Measurements from ENCODE around the gene GPR63. TPM values are rescaled to one million over a fixed set of nuclear protein-coding genes. Genes with fewer than 3 reads are reported as not detected.

Gene GPR63
- total RNA-seq (2014; rRNA removed; shearing (Covaris generic)) = 0.24 and 0.29 TPM in 2 replicates

DNA sequence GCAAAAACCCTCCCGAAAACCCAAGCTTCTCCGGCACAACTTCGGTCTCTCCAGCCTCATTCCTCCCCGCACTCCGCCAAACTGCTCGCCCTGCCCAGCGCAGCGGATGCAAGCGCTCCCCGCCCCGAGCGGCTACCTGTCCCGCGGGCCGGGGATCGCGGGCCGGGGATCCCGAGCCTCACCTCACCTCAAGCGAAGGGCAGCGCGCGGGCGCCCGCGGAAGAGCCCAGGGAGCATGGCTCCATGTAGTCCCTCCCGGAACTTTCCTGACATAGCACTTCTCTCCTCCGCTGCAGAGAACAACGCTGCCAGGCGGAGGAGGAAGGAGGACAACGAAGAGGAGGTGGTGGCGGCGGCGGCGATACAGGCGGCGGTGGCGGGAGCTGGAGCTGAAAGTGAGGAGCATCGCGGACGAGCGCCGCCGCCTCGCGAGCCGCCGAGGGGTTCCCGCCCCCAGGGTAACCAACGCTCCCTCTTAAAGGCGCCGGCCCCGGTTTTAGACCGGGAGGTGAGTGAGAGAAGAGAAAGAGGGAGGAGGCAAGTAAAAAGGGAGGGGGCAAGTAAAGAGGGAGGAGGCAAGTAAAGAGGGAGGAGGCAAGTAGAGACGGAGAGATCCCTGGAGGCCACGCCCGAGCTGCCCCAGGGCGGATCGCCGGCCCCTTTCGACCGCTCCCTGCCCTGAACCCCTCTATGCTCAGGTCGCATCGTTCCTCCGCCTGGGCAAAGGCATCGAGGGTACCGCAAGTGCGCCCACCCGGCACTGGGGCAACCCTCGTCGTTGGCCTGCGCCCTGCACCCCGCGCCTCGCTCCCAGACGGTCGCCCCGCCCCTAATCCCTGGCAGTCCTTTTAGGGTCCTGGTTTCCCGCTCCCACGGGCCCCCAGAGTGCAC, at the start of gene GPR63:
Gene GPR63, minus strand, starts transcription at position 397 of the 891 bp plus-strand sequence. CDS start 37,746 bp downstream, outside the sequence.
- peak; percentile 76 for DNase-seq (ENCODE audit: low read depth)

- no peak for DNase-seq (ENCODE audit: low read depth)
These were observed 49.2 kb upstream of the GPR63 start for GRCh38 chr6:96886519-96886918.

- DNase-seq (ENCODE audit: low read depth) = peak; percentile 2
These were observed 47.9 kb upstream of the GPR63 start for GRCh38 chr6:96885187-96885631.

DNA sequence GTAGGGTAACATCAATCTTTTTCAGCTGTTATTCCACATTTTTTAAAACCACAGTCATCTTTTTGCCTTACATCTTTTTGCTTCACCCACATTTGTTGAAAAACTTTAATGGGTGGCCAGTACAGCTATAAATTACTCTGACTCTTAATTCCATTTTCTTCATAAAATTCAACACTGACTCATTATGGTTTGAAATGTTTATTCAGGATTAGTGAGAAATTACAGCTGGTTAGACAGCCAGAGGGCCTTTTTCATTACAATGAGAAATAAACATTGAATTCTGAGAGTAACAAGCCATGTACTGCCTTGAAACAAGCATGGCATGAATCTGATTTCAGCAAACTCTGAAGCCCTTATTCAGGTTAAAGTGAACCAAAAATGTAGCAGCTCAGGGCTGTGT, 40.9 kb upstream of the GPR63 start:
- no peak for DNase-seq (ENCODE audit: low read depth)

DNA sequence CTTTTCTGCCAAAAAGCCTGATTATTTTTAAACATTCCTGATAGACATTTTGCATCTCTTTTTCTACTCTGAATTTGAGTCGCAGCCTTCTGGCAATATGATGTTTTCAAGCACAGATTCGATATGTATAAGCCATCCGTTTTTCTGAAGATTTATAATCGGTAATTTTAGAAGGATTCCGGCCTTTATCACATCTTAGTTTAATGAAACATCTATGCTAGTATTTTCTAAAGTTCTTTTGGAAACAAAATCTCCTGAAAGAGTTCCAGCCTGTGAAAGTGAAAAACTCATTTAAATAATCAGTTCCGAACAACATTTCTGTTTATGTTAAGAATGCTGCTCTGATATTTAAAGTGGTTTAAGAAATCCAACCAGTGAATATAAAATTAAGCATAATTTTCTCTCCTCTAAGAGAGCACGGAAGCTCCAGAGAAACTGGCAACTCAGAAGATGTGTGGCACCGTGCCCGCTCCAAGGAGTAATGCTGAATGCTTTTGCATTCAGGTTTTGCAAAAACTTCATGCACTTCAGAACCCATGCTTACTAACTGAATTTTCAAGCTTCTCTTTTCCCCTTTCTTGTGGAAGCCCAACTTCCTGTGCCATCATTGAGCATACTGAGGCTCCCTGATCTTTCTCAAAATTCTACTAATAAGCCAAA, 39.7 kb upstream of the GPR63 start:
- no peak for DNase-seq (ENCODE audit: low read depth)

GRCh38 chr6:96872976-96873375, 35.7 kb upstream of the GPR63 start:
- no peak for DNase-seq (ENCODE audit: low read depth)

DNA sequence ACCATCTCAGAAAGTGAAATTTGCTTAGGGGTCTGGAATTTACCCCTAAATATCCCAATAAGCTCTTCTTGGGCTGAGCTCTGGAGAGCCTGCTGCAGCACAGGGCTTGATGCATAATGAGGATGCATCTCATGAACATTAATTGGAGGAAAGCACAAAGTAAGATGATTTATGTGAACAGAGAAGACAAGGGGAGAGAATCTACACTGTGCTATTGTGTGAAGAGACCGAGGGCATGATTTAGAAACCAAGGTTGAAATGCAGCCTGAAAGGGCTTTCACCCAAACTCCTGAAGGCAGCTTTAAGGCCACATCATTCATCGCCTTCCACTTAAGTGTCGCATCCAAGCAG, 27.8 kb upstream of the GPR63 start:
- no peak for DNase-seq (ENCODE audit: low read depth)

DNA sequence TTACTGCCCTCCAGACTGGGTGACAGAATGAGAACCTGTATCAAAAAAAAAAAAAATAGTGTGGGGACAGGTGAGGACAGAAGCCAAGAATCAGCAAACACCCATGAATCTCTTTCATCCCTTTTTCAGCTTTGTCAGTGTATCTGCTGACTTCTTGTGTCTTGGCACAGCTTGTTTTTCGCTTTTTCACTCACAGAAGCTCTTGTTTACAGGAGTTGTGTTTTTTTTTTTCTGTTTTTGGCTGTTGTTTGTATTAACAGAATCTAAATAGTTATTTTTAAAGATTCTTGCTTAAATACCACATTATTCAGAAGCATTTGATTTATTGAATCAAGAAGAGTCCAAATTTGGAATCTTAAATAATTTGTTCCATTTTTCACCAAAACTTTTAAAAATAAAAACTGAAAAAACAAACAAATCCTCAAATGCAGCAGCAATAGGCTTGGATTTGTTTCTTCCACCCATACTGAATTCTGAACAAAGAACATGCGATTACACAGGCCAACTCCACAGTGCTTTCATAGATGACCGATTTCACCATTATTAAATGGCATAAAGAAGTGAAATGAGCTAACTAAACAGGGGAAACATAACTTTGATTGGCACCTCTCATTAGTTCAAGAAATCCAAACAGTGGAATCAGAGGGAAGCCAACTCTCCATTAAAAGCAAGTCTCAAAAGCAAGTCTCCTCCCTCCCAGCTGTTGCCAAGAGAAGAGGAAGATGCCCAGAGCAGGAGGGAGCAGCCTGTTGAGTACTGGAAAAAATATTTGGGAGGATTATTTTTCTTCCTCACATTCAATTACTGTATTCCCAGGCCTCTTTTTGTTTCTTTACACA, 27.2 kb upstream of the GPR63 start:
- DNase-seq (ENCODE audit: low read depth) = no peak

GRCh38 chr6:96862560-96862959, 25.3 kb upstream of the GPR63 start:
- no peak for DNase-seq (ENCODE audit: low read depth)

DNA sequence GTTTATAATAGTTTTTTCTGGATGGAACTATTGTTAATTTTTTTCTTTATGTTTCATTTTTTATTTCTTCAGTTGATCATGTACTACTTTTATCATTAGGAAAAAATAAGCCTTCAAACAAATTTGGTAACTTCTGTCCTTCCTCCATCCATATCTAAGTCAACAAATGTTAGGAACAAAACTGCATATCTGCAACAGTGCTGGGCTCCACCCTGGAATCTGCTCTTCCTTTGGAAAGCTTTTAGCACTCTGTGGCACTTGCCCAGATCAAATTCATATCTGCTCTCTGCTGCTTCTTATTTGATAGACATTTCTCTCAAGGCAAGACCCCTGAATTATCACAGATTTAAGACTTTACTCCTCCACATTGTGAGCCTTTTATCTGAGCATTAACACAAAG, 24.3 kb upstream of the GPR63 start:
- DNase-seq (ENCODE audit: low read depth) = no peak

- no peak for DNase-seq (ENCODE audit: low read depth)
These were observed 19.6 kb upstream of the GPR63 start for GRCh38 chr6:96856856-96857255.

- DNase-seq (ENCODE audit: low read depth) = no peak
These were observed 15.8 kb upstream of the GPR63 start for GRCh38 chr6:96853083-96853482.

DNA sequence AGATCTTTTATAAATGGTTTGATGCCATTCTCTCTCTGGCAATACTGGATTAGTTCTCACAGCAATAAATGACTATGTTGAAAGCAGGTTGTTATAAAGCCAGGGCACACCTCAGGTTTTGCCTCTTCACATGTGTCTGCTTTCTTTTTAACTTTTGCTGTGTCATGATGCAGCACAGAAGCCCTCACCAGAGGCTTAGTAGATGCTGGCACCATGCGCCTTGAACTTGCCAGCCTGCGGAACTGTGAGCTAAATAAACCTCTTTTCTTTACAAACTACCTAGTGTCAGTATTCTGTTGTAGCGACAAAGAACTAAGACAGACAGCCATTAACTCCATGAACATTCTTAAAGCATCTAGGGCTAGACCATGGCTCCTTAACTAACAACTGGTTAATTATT, 15.3 kb upstream of the GPR63 start:
- DNase-seq (ENCODE audit: low read depth) = no peak

- DNase-seq (ENCODE audit: low read depth) = no peak
These were observed 14.6 kb upstream of the GPR63 start for GRCh38 chr6:96851858-96852257.

DNA sequence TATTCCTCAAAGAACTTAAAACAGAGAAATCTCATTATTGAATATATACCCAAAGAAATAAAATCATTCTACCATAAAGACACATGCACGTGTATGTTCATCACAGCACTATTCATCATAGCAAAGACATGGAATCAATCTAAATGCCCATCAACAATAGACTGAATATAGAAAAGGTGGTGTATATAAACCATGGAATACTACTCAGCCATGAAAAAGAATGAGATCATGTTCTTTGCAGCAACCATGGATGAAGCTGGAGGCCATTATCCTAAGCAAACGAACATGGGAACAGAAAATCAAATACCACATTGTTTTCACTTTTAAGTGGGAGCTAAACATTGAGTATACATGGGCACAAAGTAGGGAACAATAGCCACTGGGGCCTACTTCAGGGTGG, 12.3 kb upstream of the GPR63 start:
- no peak for DNase-seq (ENCODE audit: low read depth)

DNA sequence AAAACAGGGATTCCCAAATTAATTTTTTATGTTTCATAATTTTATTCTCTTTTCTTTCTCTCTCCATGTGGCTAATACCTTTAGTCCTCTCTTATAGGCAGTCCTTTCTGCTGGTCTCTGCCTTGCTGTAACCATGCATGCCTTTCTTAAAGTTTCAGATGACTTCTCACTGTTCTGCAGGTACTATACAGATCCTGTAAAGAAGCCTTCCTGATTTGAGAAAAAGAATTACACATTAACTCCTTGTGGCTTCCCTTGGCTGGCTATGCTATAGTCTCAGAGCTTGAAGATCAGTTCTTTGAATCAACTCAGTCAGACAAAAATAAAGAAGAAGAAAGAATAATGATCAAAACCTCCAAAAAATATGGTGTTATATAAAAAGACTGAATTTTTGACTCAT, 7.3 kb upstream of the GPR63 start:
- no peak for DNase-seq (ENCODE audit: low read depth)

GRCh38 chr6:96841345-96841744, 4.1 kb upstream of the GPR63 start:
- no peak for DNase-seq (ENCODE audit: low read depth)

DNA sequence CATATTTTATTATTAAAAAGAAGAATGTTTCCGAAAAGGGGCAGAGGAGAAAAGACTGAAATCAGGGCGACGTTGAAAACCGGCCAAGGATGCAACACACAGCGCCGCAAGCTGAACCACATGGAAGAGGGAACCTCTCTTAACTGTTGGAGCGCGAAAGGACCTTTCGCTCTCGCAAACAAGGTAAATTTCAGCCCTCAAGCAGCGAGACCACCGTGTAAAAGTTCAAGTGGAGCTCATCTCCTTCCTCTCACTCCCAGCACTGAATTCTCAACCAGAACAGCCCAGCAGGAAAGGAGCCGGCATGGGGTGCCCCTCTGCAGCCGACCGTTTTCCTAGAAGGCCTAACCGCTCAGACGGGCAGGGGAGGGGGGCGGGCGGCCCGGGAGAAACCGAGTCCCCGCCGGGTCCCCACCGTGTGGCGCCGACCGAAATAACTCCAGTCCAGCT, 621 bp downstream of the GPR63 start:
- peak; percentile 12 for DNase-seq (ENCODE audit: low read depth)

- no peak for DNase-seq (ENCODE audit: low read depth)
These were observed 3.2 kb downstream of the GPR63 start for GRCh38 chr6:96834070-96834469.

DNA sequence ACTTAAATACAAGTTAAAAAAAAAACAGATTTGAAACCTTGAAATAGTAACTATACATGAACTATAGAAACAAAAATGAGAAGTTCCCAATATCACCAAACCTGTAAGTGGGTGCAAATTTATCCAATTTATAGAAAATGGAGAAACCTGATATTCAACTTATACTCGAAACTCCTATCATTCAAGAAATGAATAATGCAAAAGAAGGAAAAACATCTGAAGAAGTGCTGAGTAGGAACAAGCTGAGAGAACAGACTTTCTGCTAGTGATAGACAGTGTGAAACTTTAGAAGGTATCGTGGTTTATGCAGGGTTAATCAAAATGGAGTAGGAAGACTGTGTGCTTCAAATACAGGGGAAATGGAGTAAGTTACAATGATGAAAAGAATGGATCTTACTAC, 4.5 kb downstream of the GPR63 start:
- no peak for DNase-seq (ENCODE audit: low read depth)

- no peak for DNase-seq (ENCODE audit: low read depth)
These were observed 10.4 kb downstream of the GPR63 start for GRCh38 chr6:96826865-96827264.

DNA sequence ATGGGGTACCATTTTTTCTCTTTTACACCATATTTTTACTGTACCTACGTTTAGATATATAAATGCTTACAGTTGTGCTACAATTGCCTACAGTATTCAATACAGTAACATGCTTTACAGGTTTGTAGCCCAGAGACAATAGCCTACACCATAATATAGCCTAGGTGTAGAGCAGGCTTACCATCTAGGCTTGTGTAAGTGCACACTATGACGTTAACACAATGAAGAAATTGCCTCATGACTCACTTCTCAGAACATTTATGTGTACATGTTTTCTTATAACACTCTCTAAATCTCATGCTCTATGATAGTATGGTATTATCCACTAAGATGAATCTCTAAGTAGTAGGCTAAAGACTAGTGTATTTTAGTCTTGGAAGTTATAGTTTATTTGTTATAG, 13.5 kb downstream of the GPR63 start:
- DNase-seq (ENCODE audit: low read depth) = no peak

All from RPMI7951 (cell line).